Neural progenitor cell (in vitro differentiated cells): ENCODE measurements around the gene FAM163A. TPM values are rescaled to one million over a fixed set of nuclear protein-coding genes. Genes with fewer than 3 reads are reported as not detected.

Source experiments
- DNase-seq: peaks from one replicate; pipeline ENCODE4 v3.0.0-alpha.2; 2016; ENCODE audit warnings: low spot score
- H2AFZ ChIP-seq: fragments of 200-600 bp; sonication (generic); replicated peaks from 2 replicates; pipeline ENCODE4 v1.6.1; 2016; ENCODE audit warnings: antibody characterized with exemption
- H3F3A ChIP-seq: fragments of 200-600 bp; sonication (generic); 2 replicates; pipeline ENCODE4 v1.6.1; 2016; ENCODE audit warnings: antibody characterized with exemption, low read depth
- H3K27ac ChIP-seq: fragments of 200-600 bp; sonication (generic); 2 replicates; pipeline ENCODE4 v1.5.1; 2016; ENCODE audit warnings: mild to moderate bottlenecking
- H3K27me3 ChIP-seq: fragments of 200-600 bp; sonication (generic); 2 replicates; pipeline ENCODE4 v1.6.1; 2016; ENCODE audit warnings: mild to moderate bottlenecking, moderate library complexity
- H3K36me3 ChIP-seq: fragments of 200-600 bp; sonication (generic); 2 replicates; pipeline ENCODE4 v1.5.1; 2016
- H3K4me1 ChIP-seq: fragments of 200-600 bp; sonication (generic); 2 replicates; pipeline ENCODE4 v1.6.1; 2016; ENCODE audit warnings: mixed run types
- H3K4me2 ChIP-seq: fragments of 200-600 bp; sonication (generic); 2 replicates; pipeline ENCODE4 v1.6.1; 2016
- H3K4me3 ChIP-seq: fragments of 200-600 bp; sonication (generic); 2 replicates; pipeline ENCODE4 v1.5.1; 2016
- H3K79me2 ChIP-seq: fragments of 200-600 bp; sonication (generic); 2 replicates; pipeline ENCODE4 v1.6.1; 2016; ENCODE audit warnings: low read depth
- H3K9ac ChIP-seq: fragments of 200-600 bp; sonication (generic); 2 replicates; pipeline ENCODE4 v1.6.1; 2016
- H3K9me3 ChIP-seq: fragments of 200-600 bp; sonication (generic); 2 replicates; pipeline ENCODE4 v1.5.1; 2016; ENCODE audit warnings: low read depth
- H4K20me1 ChIP-seq: fragments of 200-600 bp; sonication (generic); 2 replicates; pipeline ENCODE4 v1.6.1; 2016; ENCODE audit warnings: low read depth
- H3K27ac Mint-ChIP-seq: 3 replicates; pipeline ENCODE4 v1.8.0; 2021; ENCODE audit warnings: mixed read lengths
- H3K27me3 Mint-ChIP-seq: 2 replicates; pipeline ENCODE4 v1.8.0; 2022; ENCODE audit warnings: low read depth, mild to moderate bottlenecking, inconsistent platforms, moderate library complexity, mixed read lengths; ENCODE audit not compliant: insufficient read depth
- H3K36me3 Mint-ChIP-seq: 3 replicates; pipeline ENCODE4 v1.8.0; 2021; ENCODE audit warnings: mixed read lengths
- H3K4me1 Mint-ChIP-seq: 3 replicates; pipeline ENCODE4 v1.8.0; 2021; ENCODE audit warnings: mixed read lengths
- H3K4me3 Mint-ChIP-seq: 3 replicates; pipeline ENCODE4 v1.8.0; 2021; ENCODE audit warnings: mild to moderate bottlenecking, moderate library complexity, mixed read lengths
- H3K9me3 Mint-ChIP-seq: 3 replicates; pipeline ENCODE4 v1.8.0; 2020; ENCODE audit warnings: mixed read lengths
- CTCF ChIP-seq: fragments of 200-600 bp; sonication (generic); IDR thresholded peaks from 2 replicates; pipeline ENCODE4 v1.5.1; 2017; ENCODE audit warnings: antibody characterized with exemption, mild to moderate bottlenecking
- EZH2 ChIP-seq: fragments of 200-600 bp; sonication (generic); IDR thresholded peaks from 2 replicates; pipeline ENCODE4 v1.6.1; 2017; ENCODE audit warnings: antibody characterized with exemption, mild to moderate bottlenecking, moderate library complexity
- EZH2phosphoT487 ChIP-seq: fragments of 200-600 bp; sonication (generic); IDR thresholded peaks from 2 replicates; pipeline ENCODE4 v1.6.1; 2017; ENCODE audit warnings: antibody characterized with exemption
- total RNA-seq: library from RNA; depleted of rRNA; stranded (reverse); fragments of >200 nt; gene quantifications from 2 replicates; pipeline ENCODE4 v1.2.3, GENCODE V29; 2015; ENCODE audit warnings: low replicate concordance

The FAM163A gene
- total RNA-seq, 1 donor from 2014 or later: 0.11 TPM

- H3K9me3 ChIP-seq: no peaks in the 10 kb centered on the region
- Mint-ChIP-seq H3K36me3 (no peaks in the 10 kb centered on the region), H3K27me3 (peaks cover 2% of the 10 kb centered on the region), H3K4me3 (no peak overlapping the region), H3K9me3 (no peaks in the 10 kb centered on the region), H3K4me1 (no peaks in the 10 kb centered on the region), H3K27ac (no peak overlapping the region)
- H3K27me3 ChIP-seq: no peaks in the 10 kb centered on the region
- H3F3A ChIP-seq: no peaks in the 10 kb centered on the region
- H3K4me1 ChIP-seq: no peaks in the 10 kb centered on the region
- DNase-seq: peak; percentile 74
- no peak overlapping the region for H3K4me3 ChIP-seq
- TF ChIP-seq CTCF (peak; percentile 88), EZH2 (no peak)
- no peak overlapping the region for H3K4me2 ChIP-seq
- no peak overlapping the region for H3K9ac ChIP-seq
- no peaks in the 10 kb centered on the region for H4K20me1 ChIP-seq
- H3K36me3 ChIP-seq: no peaks in the 10 kb centered on the region
- H3K79me2 ChIP-seq: no peaks in the 10 kb centered on the region
- H2AFZ ChIP-seq: peak overlapping the region; percentile 59
- H3K27ac ChIP-seq: no peak overlapping the region
Observed at GRCh38 chr1:179706339-179706941, 36.7 kb upstream of the FAM163A start.

- H3K4me2 ChIP-seq: no peak overlapping the region
- H3K9me3 ChIP-seq: no peaks in the 10 kb centered on the region
- H3K4me3 ChIP-seq: no peak overlapping the region
- DNase-seq: no peak
- H3F3A ChIP-seq: no peaks in the 10 kb centered on the region
- no peak overlapping the region for H3K27ac ChIP-seq
- H4K20me1 ChIP-seq: no peaks in the 10 kb centered on the region
- no peak for TF ChIP-seq EZH2
- no peak for TF ChIP-seq EZH2phosphoT487
- no peak for TF ChIP-seq CTCF
- H3K27me3 Mint-ChIP-seq: peaks cover 2% of the 10 kb centered on the region
- no peak overlapping the region for H2AFZ ChIP-seq
- no peaks in the 10 kb centered on the region for H3K79me2 ChIP-seq
- H3K4me1 Mint-ChIP-seq: no peaks in the 10 kb centered on the region
- H3K27ac Mint-ChIP-seq: no peak overlapping the region
- H3K27me3 ChIP-seq: no peaks in the 10 kb centered on the region
- no peaks in the 10 kb centered on the region for H3K36me3 Mint-ChIP-seq
- no peak overlapping the region for H3K4me3 Mint-ChIP-seq
- H3K4me1 ChIP-seq: no peaks in the 10 kb centered on the region
- no peak overlapping the region for H3K9ac ChIP-seq
- H3K36me3 ChIP-seq: no peaks in the 10 kb centered on the region
- H3K9me3 Mint-ChIP-seq: no peaks in the 10 kb centered on the region
Observed at GRCh38 chr1:179707406-179707805, 35.7 kb upstream of the FAM163A start.

GRCh38 chr1:179708434-179709195 lies 34.5 kb upstream of the FAM163A start:
- peak; percentile 27 for DNase-seq
- Mint-ChIP-seq H3K9me3 (peaks cover 8% of the 10 kb centered on the region), H3K36me3 (no peaks in the 10 kb centered on the region), H3K27ac (no peak overlapping the region), H3K4me1 (no peaks in the 10 kb centered on the region), H3K27me3 (no peaks in the 10 kb centered on the region), H3K4me3 (no peak overlapping the region)
- no peak overlapping the region for H3K27ac ChIP-seq
- H3K79me2 ChIP-seq: no peaks in the 10 kb centered on the region
- no peak for TF ChIP-seq CTCF
- no peak for TF ChIP-seq EZH2phosphoT487
- no peak for TF ChIP-seq EZH2
- H3K27me3 ChIP-seq: no peaks in the 10 kb centered on the region
- H3K4me2 ChIP-seq: no peak overlapping the region
- no peaks in the 10 kb centered on the region for H4K20me1 ChIP-seq
- H3K9ac ChIP-seq: no peak overlapping the region
- no peak overlapping the region for H3K4me3 ChIP-seq
- H3K9me3 ChIP-seq: no peaks in the 10 kb centered on the region
- no peak overlapping the region for H2AFZ ChIP-seq
- no peaks in the 10 kb centered on the region for H3K36me3 ChIP-seq
- no peaks in the 10 kb centered on the region for H3K4me1 ChIP-seq
- no peaks in the 10 kb centered on the region for H3F3A ChIP-seq
